Measurements from ENCODE around the gene MEF2D.

The MEF2D gene

GRCh38 chr1:156436141-156437036 lies 64.2 kb downstream of the MEF2D start:
- TF ChIP-seq CREB5 (CRISPR knock-in tag; IDR thresholded peaks at IDR 0.05; ENCODE audit: low read depth) (no peak), ZNF8 (CRISPR knock-in tag; IDR thresholded peaks at IDR 0.05) (no peak), CSRNP3 (CRISPR knock-in tag; IDR thresholded peaks at IDR 0.05) (no peak), ZC3H10 (CRISPR knock-in tag; IDR thresholded peaks at IDR 0.05) (no peak), ZFP3 (CRISPR knock-in tag; IDR thresholded peaks at IDR 0.05) (no peak), POU6F1 (CRISPR knock-in tag; IDR thresholded peaks at IDR 0.05; ENCODE audit: borderline replicate concordance, low read depth) (no peak), ESRRG (CRISPR knock-in tag; IDR thresholded peaks at IDR 0.05) (no peak), ISL1 (CRISPR knock-in tag; IDR thresholded peaks at IDR 0.05) (no peak)
- ATAC-seq = peak; percentile 58

- no peak for ATAC-seq
- no peak for TF ChIP-seq ZC3H10 (CRISPR knock-in tag; IDR thresholded peaks at IDR 0.05)
- no peak for TF ChIP-seq CREB5 (CRISPR knock-in tag; IDR thresholded peaks at IDR 0.05; ENCODE audit: low read depth)
- no peak for TF ChIP-seq OSR1 (CRISPR knock-in tag; IDR thresholded peaks at IDR 0.05)
- TF ChIP-seq RARB (CRISPR knock-in tag; IDR thresholded peaks at IDR 0.05) = no peak
- no peak for TF ChIP-seq PPARA (CRISPR knock-in tag; IDR thresholded peaks at IDR 0.05; ENCODE audit: borderline replicate concordance)
- no peak for TF ChIP-seq ESRRG (CRISPR knock-in tag; IDR thresholded peaks at IDR 0.05)
Observed at GRCh38 chr1:156435545-156436140, 64.9 kb downstream of the MEF2D start.

- TF ChIP-seq OSR1 (CRISPR knock-in tag; IDR thresholded peaks at IDR 0.05) (no peak), ISL1 (CRISPR knock-in tag; IDR thresholded peaks at IDR 0.05) (no peak), CSDC2 (CRISPR knock-in tag; IDR thresholded peaks at IDR 0.05) (no peak), CREB5 (CRISPR knock-in tag; IDR thresholded peaks at IDR 0.05; ENCODE audit: low read depth) (no peak), TSHZ2 (CRISPR knock-in tag; IDR thresholded peaks at IDR 0.05) (no peak)
- no peak for ATAC-seq
Observed at GRCh38 chr1:156434989-156435544, 65.5 kb downstream of the MEF2D start.

GRCh38 chr1:156433602-156434001 lies 67.0 kb downstream of the MEF2D start:
- ATAC-seq = no peak
- no peak for TF ChIP-seq ZFP3 (CRISPR knock-in tag; IDR thresholded peaks at IDR 0.05)
- TF ChIP-seq CSDC2 (CRISPR knock-in tag; IDR thresholded peaks at IDR 0.05) = no peak
- no peak for TF ChIP-seq ESRRG (CRISPR knock-in tag; IDR thresholded peaks at IDR 0.05)
- no peak for TF ChIP-seq TSHZ2 (CRISPR knock-in tag; IDR thresholded peaks at IDR 0.05)
- TF ChIP-seq ARNTL (CRISPR knock-in tag; IDR thresholded peaks at IDR 0.05; ENCODE audit: borderline replicate concordance, low read depth) = no peak
- no peak for TF ChIP-seq TOX (CRISPR knock-in tag; IDR thresholded peaks at IDR 0.05; ENCODE audit: borderline replicate concordance)
- no peak for TF ChIP-seq GLIS3 (CRISPR knock-in tag; IDR thresholded peaks at IDR 0.05)
- TF ChIP-seq ZFP30 (CRISPR knock-in tag; IDR thresholded peaks at IDR 0.05) = no peak
- TF ChIP-seq ISL1 (CRISPR knock-in tag; IDR thresholded peaks at IDR 0.05) = no peak
- no peak for TF ChIP-seq CREB5 (CRISPR knock-in tag; IDR thresholded peaks at IDR 0.05; ENCODE audit: low read depth)
- no peak for TF ChIP-seq ZC3H10 (CRISPR knock-in tag; IDR thresholded peaks at IDR 0.05)
- TF ChIP-seq ZNF8 (CRISPR knock-in tag; IDR thresholded peaks at IDR 0.05) = no peak
